Large intestine (tissue), 3 donors: ENCODE measurements around the gene A4GALT. TPM values are rescaled to one million over a fixed set of nuclear protein-coding genes. Genes with fewer than 3 reads are reported as not detected.
"Not testable (repeated sequence)": the region's sequence is repeated elsewhere in the genome, so short reads cannot be mapped to it uniquely, and the experiment has no call there.

Source experiments
- DNase-seq, 2 donors: peaks; one replicate each; pipeline versions ENCODE4 v3.0.0 to v3.0.0-alpha.2; 2013
- H3K27ac ChIP-seq: one replicate; pipeline ENCODE4 v1.5.1; 2013; ENCODE audit warnings: low read length
- H3K27me3 ChIP-seq: 2 replicates; pipeline ENCODE4 v1.6.1; 2013; ENCODE audit warnings: low read length; ENCODE audit not compliant: control insufficient read depth, insufficient read depth
- H3K36me3 ChIP-seq: 2 replicates; pipeline ENCODE4 v1.6.1; 2013; ENCODE audit warnings: low read length; ENCODE audit not compliant: control insufficient read depth, insufficient read depth
- H3K4me1 ChIP-seq: one replicate; pipeline ENCODE4 v1.6.1; 2013; ENCODE audit warnings: low read length; ENCODE audit not compliant: control insufficient read depth, insufficient read depth
- H3K4me3 ChIP-seq: one replicate; pipeline ENCODE4 v1.5.1; 2013; ENCODE audit warnings: low read length
- H3K9me3 ChIP-seq: one replicate; pipeline ENCODE4 v1.6.1; 2013; ENCODE audit warnings: mild to moderate bottlenecking, low read depth, low read length, moderate library complexity; ENCODE audit not compliant: control insufficient read depth
- WGBS: methylation state at CpG from one replicate; pipeline ENCODE4 v1.1.5; 2013; ENCODE audit warnings: low lambda C conversion rate; ENCODE audit not compliant: insufficient coverage; 5-methylcytosine and 5-hydroxymethylcytosine counted together
- polyA plus RNA-seq: library from polyadenylated mRNA; unstranded; fragments of 120-200 nt; gene quantifications from one replicate; pipeline ENCODE4 v1.2.1, GENCODE V29; 2013

Gene A4GALT
- polyA plus RNA-seq, 1 donor: 5.5 TPM

DNA sequence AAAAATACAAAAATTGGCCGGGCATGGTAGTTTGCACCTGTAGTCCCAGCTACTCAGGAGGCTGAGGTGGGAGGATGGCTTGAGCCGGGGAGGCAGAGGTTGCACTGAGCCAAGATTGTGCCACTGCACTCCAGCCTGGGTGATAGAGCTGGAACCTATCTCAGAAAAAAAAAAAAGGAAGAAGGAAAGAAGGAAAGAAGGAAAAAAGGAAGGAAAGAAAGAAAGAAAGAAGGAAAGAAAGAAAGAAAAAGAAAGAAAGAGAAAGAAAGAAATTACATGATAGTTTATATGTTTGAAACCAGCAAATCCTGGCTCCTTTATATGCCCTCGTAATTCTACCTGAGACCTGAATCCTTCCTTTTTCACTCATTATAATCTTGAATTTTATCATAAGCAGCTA, 54.3 kb downstream of the A4GALT start:
- WGBS: 100% methylated on average over 1 of the region's 3 CpGs
- H3K27me3 ChIP-seq, H3K4me3 ChIP-seq, H3K36me3 ChIP-seq, H3K4me1 ChIP-seq, H3K9me3 ChIP-seq, DNase-seq, H3K27ac ChIP-seq: not testable (repeated sequence)

GRCh38 chr22:42664976-42665831, 55.5 kb downstream of the A4GALT start:
- no peaks in the 10 kb centered on the region for H3K9me3 ChIP-seq
- no peak overlapping the region for H3K4me3 ChIP-seq
- H3K27ac ChIP-seq: no peak overlapping the region
- H3K27me3 ChIP-seq: peaks cover 7% of the 10 kb centered on the region
- WGBS: no CpG with 5 or more reads among the region's 11 CpGs
- no peaks in the 10 kb centered on the region for H3K36me3 ChIP-seq
- no peaks in the 10 kb centered on the region for H3K4me1 ChIP-seq
- no peak for DNase-seq

- Histone ChIP-seq H3K4me1 (no peaks in the 10 kb centered on the region), H3K27me3 (peaks cover 7% of the 10 kb centered on the region), H3K27ac (no peak overlapping the region), H3K36me3 (no peaks in the 10 kb centered on the region), H3K4me3 (peak overlapping the region; percentile 60), H3K9me3 (no peaks in the 10 kb centered on the region)
- peak; percentile 54 to 66 for DNase-seq
- WGBS: no CpG with 5 or more reads among the region's 68 CpGs
These were observed 58.5 kb downstream of the A4GALT start for GRCh38 chr22:42661985-42662831.

DNA sequence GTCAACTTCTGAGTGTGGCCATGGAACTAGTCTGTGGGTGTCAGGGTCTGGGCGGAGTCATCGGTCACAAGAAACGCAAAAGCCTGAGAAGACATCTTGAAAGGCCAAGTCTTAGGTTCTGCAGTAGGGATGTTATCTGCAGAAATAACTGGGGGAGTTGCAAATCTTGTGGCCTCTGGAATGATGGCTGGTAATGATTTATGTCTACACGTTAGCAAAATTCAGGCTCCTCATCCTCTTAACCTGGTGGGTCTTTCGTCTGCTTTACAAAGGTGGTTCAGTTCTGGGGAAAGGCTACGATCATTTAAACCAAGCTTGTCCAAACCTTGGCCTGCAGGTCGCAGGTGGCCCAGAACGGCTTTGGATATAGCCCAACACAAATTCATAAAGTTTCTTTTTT, 64.1 kb downstream of the A4GALT start:
- H3K4me3 ChIP-seq: no peak overlapping the region
- H3K9me3 ChIP-seq: no peaks in the 10 kb centered on the region
- H3K27ac ChIP-seq: no peak overlapping the region
- DNase-seq: no peak
- WGBS: 100% methylated on average over 3 of the region's 8 CpGs
- H3K27me3 ChIP-seq: no peaks in the 10 kb centered on the region
- H3K36me3 ChIP-seq: no peaks in the 10 kb centered on the region
- peaks cover 10% of the 10 kb centered on the region for H3K4me1 ChIP-seq

- no peak overlapping the region for H3K4me3 ChIP-seq
- peaks cover 10% of the 10 kb centered on the region for H3K4me1 ChIP-seq
- H3K9me3 ChIP-seq: no peaks in the 10 kb centered on the region
- H3K27me3 ChIP-seq: no peaks in the 10 kb centered on the region
- no peak for DNase-seq
- no peak overlapping the region for H3K27ac ChIP-seq
- no peaks in the 10 kb centered on the region for H3K36me3 ChIP-seq
- 100% methylated on average over 1 of the region's 9 CpGs for WGBS
These were observed 65.0 kb downstream of the A4GALT start for GRCh38 chr22:42655693-42656092.

GRCh38 chr22:42654436-42655073, 66.1 kb downstream of the A4GALT start:
- H3K27ac ChIP-seq: no peak overlapping the region
- no peaks in the 10 kb centered on the region for H3K36me3 ChIP-seq
- peaks cover 2% of the 10 kb centered on the region for H3K9me3 ChIP-seq
- WGBS: no CpG with 5 or more reads among the region's 7 CpGs
- no peak overlapping the region for H3K4me3 ChIP-seq
- peaks cover 12% of the 10 kb centered on the region for H3K4me1 ChIP-seq
- no peaks in the 10 kb centered on the region for H3K27me3 ChIP-seq
- peak in 1 of 2 donors; percentile 53 for DNase-seq

- H3K27me3 ChIP-seq: no peaks in the 10 kb centered on the region
- no peak overlapping the region for H3K27ac ChIP-seq
- no peaks in the 10 kb centered on the region for H3K36me3 ChIP-seq
- H3K4me3 ChIP-seq: no peak overlapping the region
- peaks cover 12% of the 10 kb centered on the region for H3K4me1 ChIP-seq
- WGBS: 32% methylated on average over 4 of the region's 4 CpGs
- no peak for DNase-seq
- H3K9me3 ChIP-seq: peaks cover 3% of the 10 kb centered on the region
These were observed 66.7 kb downstream of the A4GALT start for GRCh38 chr22:42653999-42654398.

DNA sequence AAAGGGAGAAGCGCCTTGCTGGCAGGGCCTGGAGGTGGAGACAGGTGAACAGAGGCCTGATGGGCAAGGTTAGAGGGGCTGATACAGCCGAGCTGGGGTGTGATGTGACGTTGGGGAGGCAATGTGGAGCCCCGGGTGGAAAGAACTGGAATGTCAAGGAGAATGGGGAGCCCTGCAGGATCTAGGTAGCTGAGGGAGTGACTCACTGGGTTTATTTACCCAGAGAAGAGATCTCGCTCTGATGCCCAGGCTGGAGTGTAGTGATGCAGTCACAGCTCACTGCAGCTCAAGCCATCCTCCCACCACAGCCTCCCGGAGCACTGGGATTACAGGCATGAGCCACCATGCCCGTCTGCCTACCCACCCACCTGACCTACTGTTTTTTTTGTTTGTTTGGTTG, 69.5 kb downstream of the A4GALT start:
- Histone ChIP-seq H3K27ac (no peak overlapping the region), H3K27me3 (no peaks in the 10 kb centered on the region), H3K4me1 (peaks cover 35% of the 10 kb centered on the region), H3K36me3 (no peaks in the 10 kb centered on the region), H3K4me3 (no peak overlapping the region), H3K9me3 (peaks cover 3% of the 10 kb centered on the region)
- WGBS: no CpG with 5 or more reads among the region's 7 CpGs
- DNase-seq: no peak

DNA sequence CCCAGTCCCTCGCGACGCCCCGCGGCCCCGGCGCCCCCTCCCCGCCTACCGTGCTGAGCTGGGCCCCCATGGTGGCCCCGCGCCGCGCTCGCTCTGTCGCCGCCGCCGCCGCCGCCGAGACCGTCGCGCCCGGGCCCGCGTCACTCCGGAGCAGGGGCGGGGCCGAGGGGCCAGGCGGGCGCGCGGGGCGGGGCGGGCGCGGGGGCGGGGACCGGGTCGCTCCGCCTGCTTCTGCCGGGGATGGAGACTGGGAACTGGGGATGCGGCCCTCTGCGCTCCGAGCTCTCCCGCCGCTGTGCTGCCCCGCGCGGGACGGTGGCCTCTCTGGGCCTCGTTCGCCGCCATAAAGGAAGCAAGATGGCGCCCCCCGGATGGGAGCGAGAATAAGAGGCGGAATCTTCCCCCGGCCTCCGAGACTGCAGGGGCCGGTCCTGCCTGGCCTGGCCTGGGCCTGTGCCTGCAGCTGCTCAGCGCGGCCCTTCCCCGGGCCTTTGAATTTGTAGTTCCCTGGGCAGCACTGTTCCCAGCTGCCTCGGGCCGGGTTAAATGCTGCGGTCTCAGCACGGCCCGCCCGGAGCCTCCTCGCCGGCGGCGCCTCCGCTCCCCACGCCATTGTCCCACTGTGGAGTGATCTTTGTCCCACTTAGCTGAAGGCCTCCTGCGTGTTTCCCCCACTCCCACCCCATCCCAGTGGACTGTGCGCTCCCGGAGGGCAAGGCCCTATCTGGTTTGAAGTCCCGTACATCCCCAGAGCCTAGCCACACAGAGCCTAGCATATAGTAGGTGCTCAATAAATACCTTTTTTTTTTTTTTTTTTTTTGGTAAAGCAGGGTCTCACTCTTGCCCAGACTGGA, 71.2 kb downstream of the A4GALT start, which contains the start of gene CYB5R3:
Gene CYB5R3, minus strand, starts transcription at position 147 of the 854 bp plus-strand sequence. Its CDS starts 77 bp downstream, at position 70.
- H3K27me3 ChIP-seq: no peaks in the 10 kb centered on the region
- H3K9me3 ChIP-seq: peaks cover 3% of the 10 kb centered on the region
- no peaks in the 10 kb centered on the region for H3K36me3 ChIP-seq
- H3K4me3 ChIP-seq: peak within 1 kb of the TSS; percentile 84
- H3K4me1 ChIP-seq: peaks cover 52% of the 10 kb centered on the region
- no CpG with 5 or more reads among the region's 81 CpGs for WGBS
- H3K27ac ChIP-seq: peak within 1 kb of the TSS; percentile 96
- DNase-seq: peak; percentile 58 to 80
